Measurements from ENCODE around the gene GALNT5. TPM values are rescaled to one million over a fixed set of nuclear protein-coding genes. Genes with fewer than 3 reads are reported as not detected.

GALNT5 gene
- total RNA-seq, 4 donors from 2014 or later = 6.6 to 20.1 (median 9.2) TPM

- Histone ChIP-seq H3K4me1 (peaks cover 0 to 10% (median 2%) of the 10 kb centered on the region in 4 donors), H3K27me3 (no peaks in the 10 kb centered on the region), H3K9me3 (no peaks in the 10 kb centered on the region), H3K27ac (peak overlapping the region in 2 of 4 donors; percentile 19 to 51), H3K4me3 (no peak overlapping the region), H3K36me3 (no peaks in the 10 kb centered on the region)
- peak; percentile 88 to 96 (median 92) for DNase-seq
- no peak for TF ChIP-seq POLR2A (IDR thresholded peaks at IDR 0.05)
- peak; percentile 82 to 91 (median 88) for TF ChIP-seq CTCF (IDR thresholded peaks at IDR 0.05)
Observed at GRCh38 chr2:157327621-157328500, 70.4 kb downstream of the GALNT5 start.

GRCh38 chr2:157329524-157329923 is 72.0 kb downstream of the GALNT5 start:
- Histone ChIP-seq H3K9me3 (no peaks in the 10 kb centered on the region), H3K36me3 (no peaks in the 10 kb centered on the region), H3K4me1 (peaks cover 0 to 10% (median 2%) of the 10 kb centered on the region in 4 donors), H3K27ac (no peak overlapping the region), H3K4me3 (no peak overlapping the region), H3K27me3 (no peaks in the 10 kb centered on the region)
- peak in 2 of 3 donors; percentile 56 to 67 for DNase-seq
- TF ChIP-seq CTCF (IDR thresholded peaks at IDR 0.05) (no peak), POLR2A (IDR thresholded peaks at IDR 0.05) (no peak)

- DNase-seq = no peak
- Histone ChIP-seq H3K27ac (no peak overlapping the region), H3K4me3 (no peak overlapping the region), H3K27me3 (no peaks in the 10 kb centered on the region), H3K9me3 (no peaks in the 10 kb centered on the region), H3K36me3 (no peaks in the 10 kb centered on the region), H3K4me1 (peaks cover 0 to 2% (median 0%) of the 10 kb centered on the region in 4 donors)
- TF ChIP-seq POLR2A (IDR thresholded peaks at IDR 0.05) = no peak
- no peak for TF ChIP-seq CTCF (IDR thresholded peaks at IDR 0.05)
Observed at GRCh38 chr2:157333304-157334047, 76.0 kb downstream of the GALNT5 start.

- Histone ChIP-seq H3K4me1 (no peaks in the 10 kb centered on the region), H3K9me3 (no peaks in the 10 kb centered on the region), H3K36me3 (no peaks in the 10 kb centered on the region), H3K27me3 (no peaks in the 10 kb centered on the region), H3K4me3 (no peak overlapping the region), H3K27ac (no peak overlapping the region)
- TF ChIP-seq CTCF (IDR thresholded peaks at IDR 0.05) = no peak
- TF ChIP-seq POLR2A (IDR thresholded peaks at IDR 0.05) = no peak
- no peak for DNase-seq
Observed at GRCh38 chr2:157334335-157334734, 76.8 kb downstream of the GALNT5 start.

- Histone ChIP-seq H3K27ac (no peak overlapping the region), H3K36me3 (no peaks in the 10 kb centered on the region), H3K27me3 (no peaks in the 10 kb centered on the region), H3K9me3 (no peaks in the 10 kb centered on the region), H3K4me1 (no peaks in the 10 kb centered on the region), H3K4me3 (no peak overlapping the region)
- TF ChIP-seq POLR2A (IDR thresholded peaks at IDR 0.05) = no peak
- TF ChIP-seq CTCF (IDR thresholded peaks at IDR 0.05) = no peak
- DNase-seq = no peak
Observed at GRCh38 chr2:157334797-157335196, 77.3 kb downstream of the GALNT5 start.
